Left cardiac atrium (tissue), 4 donors: ENCODE results near the gene KCNN3. TPM values are rescaled to one million over a fixed set of nuclear protein-coding genes. Genes with fewer than 3 reads are reported as not detected.

ENCODE experiments used
- ATAC-seq, 2 donors: fragments of 200-7000 bp; cut with Tn5 transposase; one replicate each; pipeline ENCODE4 v1.9.1; 2020; ENCODE audit warnings: mild to moderate bottlenecking in 2 of 2, moderate library complexity in 2 of 2
- DNase-seq: peaks from one replicate; pipeline ENCODE4 v3.0.0-alpha.2; 2020
- intact Hi-C, 2 donors: fragments of 100-400 bp; cut with DNase I; formaldehyde crosslinking; loops; one replicate each; pipeline versions ENCODE4 v1.14.1 to v1.15.1; 2022 to 2023
- total RNA-seq, 2 donors: library from RNA; stranded (reverse); fragmentation: NEBNext Ultra II Directional; extraction: Animal tissue kit (Norgen Biotek cat#: 25700); gene quantifications; one replicate each; pipeline ENCODE4 v1.2.1, GENCODE V29; 2021
- donor health status: DM: no; HTN: yes; CAD: no.
- donor health status: DM: no; HTN: yes; CAD: no; lungs with severe emphysema.
- donor health status: DM: yes; HTN: yes; CAD: no.
- donor health status: Dilated cardiomyopathy.

Gene KCNN3
- total RNA-seq, 2 donors from 2014 or later: 3.2 to 4.6 TPM

DNA sequence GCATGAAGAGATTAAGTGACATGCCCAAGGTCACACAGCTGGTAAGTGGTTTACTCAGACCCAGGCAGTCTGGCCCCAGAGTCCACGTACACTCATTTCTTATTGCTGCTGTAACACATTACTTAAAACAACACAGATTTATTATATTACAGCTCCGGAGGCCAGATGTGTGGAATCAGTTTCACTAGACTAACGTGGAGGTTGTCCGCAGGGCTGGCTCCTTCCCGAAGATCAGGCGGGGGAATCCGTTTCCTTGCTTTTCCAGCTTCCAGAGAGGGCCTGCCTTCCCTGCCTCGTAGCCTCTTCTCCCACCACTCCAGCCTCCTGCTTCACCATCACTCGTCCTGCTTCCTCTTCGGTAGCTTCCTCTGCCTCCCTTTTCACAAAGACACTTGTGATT lies 81.2 kb downstream of the KCNN3 start:
- intact Hi-C loops: no loop called here
- no peak for DNase-seq
- no peak for ATAC-seq

DNA sequence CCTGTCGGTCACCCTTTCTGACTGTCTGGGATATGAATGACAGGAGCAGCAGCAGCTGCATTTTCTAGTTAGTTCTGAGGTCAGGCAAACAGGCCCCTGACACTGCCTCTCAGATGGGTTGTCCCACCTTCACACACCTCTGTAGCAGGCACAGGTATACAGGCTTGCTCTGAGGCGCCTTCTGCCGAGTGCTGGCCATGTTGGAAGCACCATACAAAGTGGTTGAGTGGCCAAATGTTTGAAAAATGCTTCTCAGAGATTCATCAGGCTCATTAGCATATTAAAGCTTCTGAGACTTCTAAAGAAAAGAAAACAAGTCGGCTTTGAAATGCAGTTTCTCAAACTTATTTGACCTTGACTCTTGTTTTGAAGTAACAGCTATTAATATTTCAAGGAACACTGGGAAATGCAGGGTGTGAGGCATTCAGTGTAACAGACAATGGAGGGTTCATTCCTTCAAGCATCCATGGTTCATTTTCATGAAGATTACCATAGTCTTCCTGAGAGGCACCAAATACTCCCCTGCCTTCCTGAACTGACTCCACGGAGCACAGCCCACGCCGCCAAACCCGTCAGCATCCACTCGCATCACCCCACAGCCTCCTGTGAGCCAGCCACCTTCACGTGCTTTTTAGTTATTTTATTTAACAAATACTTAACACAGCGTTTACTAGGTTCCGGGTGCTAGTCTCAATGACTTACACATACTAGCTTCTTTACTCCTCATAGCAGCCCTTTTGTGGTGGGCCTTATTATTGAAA lies 81.8 kb downstream of the KCNN3 start:
- ATAC-seq (no peak), DNase-seq (no peak)
- intact Hi-C loops: no loop called here

- ATAC-seq (no peak), DNase-seq (no peak)
- intact Hi-C loops: no loop called here
These were observed 83.1 kb downstream of the KCNN3 start for GRCh38 chr1:154786804-154787570.

DNA sequence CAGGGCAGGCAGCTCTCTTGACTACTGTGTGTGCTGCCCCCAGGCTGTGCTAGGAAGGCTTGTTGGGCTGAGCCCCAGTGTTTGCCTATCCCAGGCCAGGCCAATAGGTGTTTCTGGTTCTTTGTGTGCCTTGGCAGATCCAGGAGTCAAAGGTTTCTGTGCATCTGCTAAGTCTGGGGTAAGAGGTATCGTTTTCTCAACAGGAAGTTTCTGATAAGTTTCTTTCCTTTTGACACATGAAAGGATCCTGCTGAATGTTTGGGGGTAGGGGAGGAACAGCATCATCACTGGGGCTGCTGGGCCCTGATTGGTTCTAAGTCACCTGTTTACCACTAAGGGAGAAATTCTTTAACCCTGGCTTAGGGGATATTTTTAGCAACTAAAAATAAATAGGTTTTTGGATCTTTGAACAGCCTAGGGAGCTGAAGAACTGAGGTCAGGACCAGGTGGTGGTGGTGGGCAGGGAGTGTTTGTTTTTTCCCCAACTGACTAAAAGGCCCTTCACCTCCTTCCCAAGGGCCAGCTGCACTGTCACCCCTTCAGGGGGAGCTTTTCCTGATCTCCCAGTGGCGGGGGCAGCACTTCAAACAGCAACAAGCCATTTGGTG lies 85.1 kb downstream of the KCNN3 start:
- peak; percentile 67 to 70 for ATAC-seq
- peak; percentile 61 for DNase-seq
- intact Hi-C loops: no loop called here

DNA sequence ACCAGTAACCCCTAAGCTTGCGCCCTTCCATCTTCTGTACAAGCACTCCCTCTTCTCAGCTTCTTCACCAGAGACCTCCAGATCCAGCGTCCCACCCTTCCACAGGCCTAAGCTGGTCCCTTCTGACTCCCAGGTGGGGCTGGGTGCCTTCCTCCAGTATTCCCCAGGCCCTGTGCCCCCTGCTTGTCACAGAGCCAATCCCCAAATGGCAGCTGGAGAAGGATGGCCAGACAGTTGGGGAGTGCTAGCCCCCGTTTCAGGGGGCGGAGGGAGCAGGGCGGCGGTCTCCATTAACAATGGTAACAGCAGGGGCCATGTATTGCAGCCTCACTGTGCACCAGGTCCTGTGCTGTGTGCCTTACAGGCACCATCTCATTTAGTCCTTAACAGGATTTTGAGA lies 85.7 kb downstream of the KCNN3 start:
- ATAC-seq (no peak), DNase-seq (no peak)
- intact Hi-C loops: no loop called here

DNA sequence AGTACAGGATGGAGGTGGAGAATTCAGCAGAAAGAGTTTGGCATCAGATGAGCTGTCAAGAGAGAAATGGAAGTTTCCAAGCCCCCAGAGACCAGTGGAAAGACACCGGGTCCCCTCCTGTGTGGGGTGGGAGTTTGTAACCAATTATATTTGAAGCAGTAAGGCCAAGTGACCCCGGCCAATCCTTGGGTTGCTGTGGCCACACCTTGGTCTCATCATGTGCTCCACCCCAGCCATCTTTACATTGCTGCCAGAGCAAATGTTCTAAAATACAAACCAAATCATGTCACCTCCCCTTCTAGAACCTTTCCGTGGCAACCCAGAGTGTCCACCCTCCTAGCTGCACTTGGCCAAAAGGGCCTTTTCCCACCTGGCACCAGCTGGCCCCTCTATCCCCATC lies 86.1 kb downstream of the KCNN3 start:
- ATAC-seq (no peak), DNase-seq (no peak)
- intact Hi-C loops: no loop called here

DNA sequence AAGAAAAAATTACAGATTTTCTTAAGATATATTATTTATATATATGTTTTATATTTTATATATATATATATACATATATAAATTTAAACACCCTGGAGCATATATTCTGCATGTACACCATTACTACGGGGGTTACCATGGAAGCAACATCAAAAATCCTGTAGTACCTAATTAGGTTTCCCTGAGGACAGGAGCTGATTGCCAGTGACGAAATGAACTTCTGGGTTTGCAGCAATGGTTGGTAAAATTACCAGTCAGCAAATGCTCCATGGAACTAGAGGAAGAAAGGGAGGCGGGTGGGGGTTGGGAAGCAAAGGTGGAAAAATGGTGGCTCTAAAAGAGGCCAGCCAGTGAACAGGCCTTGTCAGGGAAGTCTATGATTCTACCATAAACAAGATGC lies 89.5 kb downstream of the KCNN3 start:
- DNase-seq: no peak
- no peak for ATAC-seq
- intact Hi-C loops: no loop called here

DNA sequence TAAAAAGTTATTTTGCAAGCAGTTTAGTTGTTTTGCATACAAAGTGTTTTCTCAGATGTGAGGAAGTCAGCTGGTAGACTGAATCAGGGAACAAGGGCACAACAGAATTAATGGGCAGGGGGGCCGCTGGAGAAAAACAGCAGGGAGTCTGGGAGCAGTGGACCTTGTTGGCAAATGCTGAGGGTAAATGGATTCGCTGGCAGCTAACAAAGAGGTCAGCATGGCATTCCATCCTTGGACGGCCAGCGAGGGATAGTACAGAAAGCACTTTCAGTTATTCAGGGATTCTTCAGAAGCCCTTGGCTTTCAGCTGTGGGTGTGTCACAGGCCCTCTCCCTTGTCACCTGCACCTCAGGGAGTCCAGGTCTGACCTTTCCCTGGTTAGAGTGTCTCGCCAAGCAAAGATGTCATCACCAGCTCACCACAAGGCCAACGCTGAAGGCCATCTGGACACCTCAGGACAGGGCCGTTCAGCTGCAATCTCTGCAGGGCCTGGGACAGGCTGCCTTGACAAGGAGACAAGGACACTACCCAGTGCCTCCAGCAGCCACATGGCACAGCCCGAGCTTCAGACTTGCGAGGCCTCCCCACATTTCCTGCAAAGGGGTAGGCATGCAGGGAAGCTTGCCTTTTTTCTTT lies 90.4 kb downstream of the KCNN3 start:
- DNase-seq (no peak), ATAC-seq (peak; percentile 48 to 57)
- intact Hi-C loops: no loop called here

GRCh38 chr1:154778944-154779343 lies 91.1 kb downstream of the KCNN3 start:
- intact Hi-C loops: no loop called here
- DNase-seq: no peak
- ATAC-seq: no peak

- no peak for ATAC-seq
- DNase-seq: no peak
- intact Hi-C loops: no loop called here
These were observed 91.8 kb downstream of the KCNN3 start for GRCh38 chr1:154778275-154778674.

GRCh38 chr1:154777781-154778180 lies 92.3 kb downstream of the KCNN3 start:
- intact Hi-C loops: no loop called here

DNA sequence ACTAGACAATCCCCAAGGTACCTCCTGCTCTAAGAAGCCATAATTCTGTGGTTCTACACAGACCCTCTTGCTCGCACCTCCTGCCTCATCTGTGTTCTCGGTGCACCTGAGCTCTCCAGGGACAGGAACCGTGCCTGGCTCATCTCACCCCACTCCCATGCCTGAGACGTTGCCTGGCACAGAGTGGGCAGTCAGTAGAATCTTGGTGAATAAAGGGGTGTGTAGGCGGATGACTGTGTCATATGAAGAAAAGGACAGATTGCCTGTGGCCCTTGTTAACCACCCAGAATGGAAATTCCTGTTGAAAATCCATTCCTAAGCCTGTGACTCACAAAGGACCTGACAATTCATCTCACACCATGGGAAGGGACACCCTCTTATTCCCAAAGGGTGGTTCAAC lies 92.9 kb downstream of the KCNN3 start:
- intact Hi-C loops: no loop called here
- ATAC-seq (no peak), DNase-seq (no peak)

More at GRCh38 chr1:154777781-154778180, 92.3 kb downstream of the KCNN3 start:
- DNase-seq: no peak
- no peak for ATAC-seq

GRCh38 chr1:154775621-154776605 lies 94.2 kb downstream of the KCNN3 start:
- DNase-seq (no peak), ATAC-seq (no peak)
- intact Hi-C loops: no loop called here

DNA sequence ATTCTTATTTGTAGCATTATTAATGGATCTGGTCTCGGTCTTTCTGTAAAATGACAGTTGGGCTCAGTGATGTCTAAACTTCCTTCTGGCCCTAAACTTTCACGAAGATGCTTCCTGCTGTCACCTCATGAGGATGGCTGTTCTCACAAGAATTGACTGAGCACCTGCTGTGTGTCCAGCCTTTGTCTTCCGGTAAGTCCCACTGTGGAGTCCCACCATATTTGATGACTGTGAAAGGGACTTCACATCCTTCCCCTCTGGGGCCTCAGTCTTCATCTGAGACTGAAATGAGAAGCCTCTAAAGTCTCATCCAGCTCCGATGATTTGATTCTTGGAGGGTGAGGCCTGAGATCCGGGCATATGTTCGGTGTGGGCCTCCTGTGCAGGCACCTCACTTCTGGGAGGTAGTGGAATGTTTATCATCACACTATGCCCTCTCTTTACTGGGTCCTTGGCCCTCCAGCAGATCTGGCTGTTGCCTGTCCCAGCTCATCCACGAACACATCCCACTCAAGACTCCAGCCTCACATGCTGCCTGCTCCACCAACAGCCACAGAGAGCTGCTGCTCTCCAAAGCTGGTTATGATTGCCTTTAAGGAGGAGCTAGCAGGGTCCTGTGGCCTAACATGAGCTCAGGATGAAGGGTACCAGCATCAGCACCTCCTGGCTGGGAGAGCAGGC lies 95.8 kb downstream of the KCNN3 start:
- ATAC-seq (no peak), DNase-seq (no peak)
- intact Hi-C loops: no loop called here

DNA sequence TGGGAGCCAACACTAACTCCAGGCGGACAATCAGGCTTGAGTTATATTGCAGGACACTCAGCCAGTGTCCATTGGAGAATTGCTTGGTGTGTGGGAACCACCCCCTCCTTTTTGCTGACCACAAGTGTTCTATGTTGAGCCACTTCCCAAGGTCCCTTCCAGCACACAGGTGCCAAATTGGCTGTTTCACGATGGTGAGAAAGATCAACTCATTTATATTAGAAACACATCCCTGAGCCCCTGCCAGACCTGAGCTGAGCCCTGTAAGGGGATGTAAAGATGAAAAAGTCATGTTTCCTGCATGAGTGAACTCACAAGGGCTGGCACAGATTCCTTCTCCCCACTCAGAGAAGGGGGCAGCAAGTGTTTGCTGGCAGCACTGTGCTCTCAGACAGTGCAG lies 96.5 kb downstream of the KCNN3 start:
- DNase-seq (no peak), ATAC-seq (no peak)
- intact Hi-C loops: no loop called here

- ATAC-seq: no peak
- intact Hi-C loops: no loop called here
- no peak for DNase-seq
These were observed 97.2 kb downstream of the KCNN3 start for GRCh38 chr1:154772606-154773506.

DNA sequence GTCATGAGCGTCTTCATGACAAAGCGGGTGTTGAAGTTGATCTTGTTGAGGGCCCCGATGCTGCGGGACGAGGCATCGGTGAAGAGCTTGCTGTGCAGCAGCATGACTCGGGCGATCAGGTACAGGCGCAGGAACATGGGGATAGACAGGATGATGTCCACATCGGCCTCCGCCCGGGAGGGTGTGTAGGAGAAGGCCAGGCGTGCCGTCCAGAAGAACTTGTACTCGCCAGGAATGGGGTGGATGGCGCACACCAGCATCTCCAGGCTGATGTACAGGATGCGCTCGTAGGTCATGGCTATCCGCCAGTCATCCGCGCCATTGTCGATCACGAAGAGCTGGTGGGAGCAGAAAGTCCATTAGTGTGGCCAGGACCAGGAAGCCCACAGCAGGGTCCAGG lies 98.0 kb downstream of the KCNN3 start:
- intact Hi-C loops: no loop called here
- DNase-seq: no peak
- no peak for ATAC-seq
